ENCODE data around the gene TMED10. TPM values are rescaled to one million over a fixed set of nuclear protein-coding genes. Genes with fewer than 3 reads are reported as not detected.
"Not testable (repeated sequence)": the region's sequence is repeated elsewhere in the genome, so short reads cannot be mapped to it uniquely, and the experiment has no call there.

TMED10 gene
- total RNA-seq, 1 donor from 2014 or later: 390 TPM

DNA sequence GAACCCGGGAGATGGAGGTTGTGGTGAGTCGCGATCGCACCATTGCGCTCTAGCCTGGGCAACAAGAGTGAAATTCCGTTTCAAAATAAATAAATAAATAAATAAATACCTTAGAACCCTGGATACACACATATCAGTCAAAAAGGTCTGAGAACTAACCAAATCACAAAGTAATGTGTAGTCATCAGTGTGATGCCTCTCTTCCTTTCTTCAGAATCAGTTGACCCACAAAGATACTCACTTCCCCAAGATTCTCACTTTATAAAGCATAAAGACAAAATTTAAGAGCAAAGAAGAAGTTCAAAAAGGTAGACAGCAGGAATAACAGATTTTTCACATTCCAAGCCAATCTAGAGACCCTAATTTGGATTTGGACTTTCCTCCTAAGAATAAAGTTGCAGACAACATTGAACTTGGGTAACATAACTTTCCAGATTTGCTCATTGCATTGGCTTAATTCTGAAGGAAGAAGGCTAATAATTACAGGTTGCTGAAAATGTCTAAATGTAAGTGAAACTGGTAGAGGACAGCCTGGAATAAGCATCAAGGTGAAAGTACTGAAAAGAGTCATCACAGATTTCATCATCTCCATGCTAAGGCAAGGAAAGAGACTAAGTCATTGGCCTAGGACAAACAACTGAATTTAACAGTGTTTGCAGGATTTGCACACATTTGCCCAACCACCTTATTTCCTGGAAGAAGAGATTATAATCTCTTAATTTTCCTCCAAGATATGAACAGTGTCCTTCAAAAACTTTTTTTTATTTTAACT lies 17.4 kb downstream of the TMED10 start:
- DNase-seq (ENCODE audit: low spot score): no peak

- DNase-seq (ENCODE audit: low spot score): no peak
Observed at GRCh38 chr14:75156901-75157300, 19.5 kb downstream of the TMED10 start.

- DNase-seq (ENCODE audit: low spot score): no peak
Observed at GRCh38 chr14:75156111-75156510, 20.3 kb downstream of the TMED10 start.

DNA sequence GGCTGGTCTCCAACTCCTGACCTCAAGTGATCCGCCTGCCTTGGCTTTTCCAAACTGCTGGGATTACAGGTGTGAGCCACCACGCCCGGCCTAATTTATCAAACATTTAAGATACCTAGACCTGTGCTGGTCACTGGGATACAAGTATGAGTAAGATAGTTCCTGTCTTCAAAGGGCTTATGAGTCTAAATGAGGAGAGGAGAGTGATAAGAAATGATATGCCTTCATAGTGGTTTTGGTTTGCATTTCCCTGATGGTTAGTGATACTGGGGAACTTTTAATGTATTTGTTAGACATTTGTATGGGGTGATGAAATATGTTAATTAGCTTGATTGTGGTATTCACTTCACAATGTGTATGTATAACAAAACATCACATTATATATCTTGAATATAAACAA lies 21.2 kb downstream of the TMED10 start:
- DNase-seq (ENCODE audit: low spot score): no peak

GRCh38 chr14:75153295-75153694 lies 23.1 kb downstream of the TMED10 start:
- DNase-seq (ENCODE audit: low spot score): no peak

DNA sequence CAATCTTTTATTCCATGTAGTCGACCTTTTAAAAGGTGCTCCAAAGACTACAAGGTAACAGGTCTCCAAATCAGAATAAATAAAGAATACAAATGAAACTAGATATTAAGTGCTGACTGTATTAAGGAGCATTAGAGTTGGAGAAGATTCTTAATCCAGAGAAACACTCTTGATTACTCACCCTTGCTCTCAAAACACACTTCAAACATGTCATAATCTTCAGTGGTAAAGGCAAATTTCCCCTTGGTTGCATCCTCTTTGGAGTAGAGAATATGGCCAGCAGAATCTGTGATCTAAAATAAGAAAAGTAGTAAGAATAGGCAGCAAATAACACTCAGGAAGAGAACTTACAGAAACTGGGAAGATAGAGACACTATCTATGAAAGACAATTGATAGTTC lies 24.6 kb downstream of the TMED10 start:
- DNase-seq (ENCODE audit: low spot score): no peak

DNA sequence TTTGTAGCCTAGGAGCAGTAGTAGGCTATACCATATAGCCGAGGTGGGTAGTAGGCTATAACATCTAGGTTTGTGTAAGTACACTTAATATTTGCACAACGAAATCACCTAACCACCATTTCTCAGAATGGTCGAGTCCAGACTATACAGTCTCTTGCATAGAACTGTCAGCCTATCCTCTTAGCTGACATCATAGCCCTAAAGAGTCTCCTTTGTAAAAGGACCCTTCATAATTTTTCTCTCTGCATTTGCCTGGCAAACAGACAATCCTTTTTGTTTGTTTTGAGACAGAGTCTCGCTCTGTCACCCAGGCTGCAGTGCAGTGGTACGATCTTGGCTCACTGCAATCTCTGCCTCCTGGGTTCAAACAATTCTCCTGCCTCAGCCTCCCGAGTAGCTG lies 25.8 kb downstream of the TMED10 start:
- DNase-seq (ENCODE audit: low spot score): not testable (repeated sequence)

DNA sequence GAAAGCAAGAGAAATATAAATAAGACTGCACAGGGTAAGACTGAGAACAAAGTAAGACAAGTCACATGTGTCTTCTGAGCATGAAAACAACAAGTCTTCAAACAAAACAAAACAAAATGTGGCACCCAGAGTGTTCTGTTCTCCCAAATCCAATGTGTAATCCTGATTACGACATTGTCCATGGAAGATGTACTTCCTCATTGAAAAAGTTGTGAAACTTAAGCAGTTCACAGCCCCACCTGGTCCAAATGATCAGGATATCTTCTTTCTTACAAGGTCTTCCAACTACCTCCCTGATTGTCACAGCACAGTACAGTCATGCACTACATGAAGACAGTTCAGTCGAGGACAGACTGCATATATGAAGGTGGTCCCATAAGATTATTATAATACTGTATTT lies 26.3 kb downstream of the TMED10 start:
- no peak for DNase-seq (ENCODE audit: low spot score)

GRCh38 chr14:75147423-75148071 lies 28.9 kb downstream of the TMED10 start:
- peak; percentile 75 for DNase-seq (ENCODE audit: low spot score)

- DNase-seq (ENCODE audit: low spot score): no peak
Observed at GRCh38 chr14:75144944-75145343, 31.5 kb downstream of the TMED10 start.

- DNase-seq (ENCODE audit: low spot score): no peak
Observed at GRCh38 chr14:75143761-75144527, 32.5 kb downstream of the TMED10 start.

- DNase-seq (ENCODE audit: low spot score): no peak
Observed at GRCh38 chr14:75142494-75142893, 33.9 kb downstream of the TMED10 start.

DNA sequence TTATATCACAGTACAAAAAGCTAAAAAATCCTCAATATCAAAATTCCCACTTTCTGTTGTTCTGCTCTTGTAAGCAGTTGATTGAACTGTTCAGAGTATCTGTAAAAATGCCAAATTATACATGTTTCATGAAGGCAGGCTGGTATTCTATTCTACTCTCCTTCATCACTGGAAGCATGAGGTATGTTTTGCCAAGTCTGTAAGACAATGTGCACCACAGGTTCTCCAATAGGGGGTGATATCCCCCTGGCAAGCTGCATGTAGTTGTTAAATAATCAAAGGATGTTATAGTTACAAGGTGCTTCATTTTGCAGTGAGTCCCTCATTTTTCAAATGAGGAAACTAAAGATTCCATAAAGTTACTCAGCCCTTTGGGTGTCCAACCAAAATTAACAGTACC lies 34.4 kb downstream of the TMED10 start:
- DNase-seq (ENCODE audit: low spot score): no peak

GRCh38 chr14:75141062-75141461 lies 35.4 kb downstream of the TMED10 start:
- no peak for DNase-seq (ENCODE audit: low spot score)

DNA sequence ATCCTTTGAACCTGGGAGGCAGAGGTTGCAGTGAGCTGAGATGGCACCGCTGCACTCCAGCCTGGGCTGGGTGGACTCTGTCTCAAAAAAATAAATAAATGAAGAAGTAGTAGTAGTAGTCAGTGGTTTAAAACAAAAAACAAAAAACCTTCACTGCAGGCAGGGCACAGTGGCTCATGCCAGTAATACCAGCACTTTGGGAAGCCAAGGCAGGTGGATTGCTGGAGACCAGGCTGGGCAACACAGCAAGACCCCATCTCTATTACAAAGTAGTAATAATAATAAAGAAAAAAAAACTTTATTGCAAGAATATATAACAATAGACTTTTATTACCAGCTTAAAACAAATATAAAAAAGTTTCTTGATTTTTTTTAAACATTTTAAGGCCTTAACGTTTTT lies 35.8 kb downstream of the TMED10 start:
- no peak for DNase-seq (ENCODE audit: low spot score)

GRCh38 chr14:75139185-75139584 lies 37.2 kb downstream of the TMED10 start:
- no peak for DNase-seq (ENCODE audit: low spot score)

- no peak for DNase-seq (ENCODE audit: low spot score)
Observed at GRCh38 chr14:75138492-75138891, 37.9 kb downstream of the TMED10 start.

- peak; percentile 28 for DNase-seq (ENCODE audit: low spot score)
Observed at GRCh38 chr14:75134644-75135043, 41.8 kb downstream of the TMED10 start.

DNA sequence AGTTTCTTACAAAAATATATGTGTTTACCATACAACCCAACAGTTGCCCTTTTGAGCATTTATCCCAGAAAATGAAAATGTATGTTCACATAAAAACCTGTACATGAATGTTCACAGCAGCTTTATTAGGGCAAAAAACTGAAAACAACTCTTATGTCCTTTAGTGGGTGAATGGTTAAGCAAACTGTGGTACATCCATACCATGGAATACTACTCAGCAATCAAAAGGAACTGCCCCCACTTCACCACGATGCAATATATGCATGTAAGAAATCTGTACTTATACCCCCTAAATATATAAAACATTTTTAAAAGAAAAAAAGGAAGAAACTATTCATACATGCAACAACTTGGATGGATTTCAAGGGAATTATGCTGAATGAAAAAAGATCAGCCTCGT lies 42.8 kb downstream of the TMED10 start:
- DNase-seq (ENCODE audit: low spot score): no peak

- DNase-seq (ENCODE audit: low spot score): peak; percentile 78
Observed at GRCh38 chr14:75132382-75133086, 43.9 kb downstream of the TMED10 start.

DNA sequence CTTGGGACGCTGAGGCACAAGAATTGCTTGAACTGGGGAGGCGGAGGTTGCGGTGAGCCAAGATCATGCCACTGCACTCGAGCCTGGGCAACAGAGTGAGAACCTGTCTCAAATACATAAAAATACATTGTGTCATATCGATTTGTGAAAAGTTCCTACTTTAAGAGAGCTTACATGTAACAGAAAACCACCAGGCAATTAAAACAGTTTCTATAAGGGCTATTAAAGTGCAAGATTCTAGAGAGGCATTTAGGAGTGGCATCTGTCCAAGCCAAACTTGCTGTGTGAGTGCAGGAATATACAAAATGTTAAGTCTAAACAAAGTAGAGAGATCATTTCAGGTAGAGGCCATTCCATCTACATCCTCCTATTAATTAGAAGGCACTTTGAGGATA lies 47.8 kb downstream of the TMED10 start:
- DNase-seq (ENCODE audit: low spot score): no peak
